ENCODE measurements around the gene VKORC1. TPM values are rescaled to one million over a fixed set of nuclear protein-coding genes. Genes with fewer than 3 reads are reported as not detected.

The VKORC1 gene
- total RNA-seq, 1 experiment from 2014 or later: 86.8 TPM

GRCh38 chr16:31099860-31100638 lies 5.5 kb upstream of the VKORC1 start:
- Mint-ChIP-seq H3K9me3 (ENCODE audit: low read depth, unreplicated experiment) (peaks cover 9% of the 10 kb centered on the region), H3K27ac (ENCODE audit: unreplicated experiment) (no peak overlapping the region), H3K27me3 (ENCODE audit: unreplicated experiment) (no peaks in the 10 kb centered on the region), H3K4me3 (ENCODE audit: low read depth, unreplicated experiment) (no peak overlapping the region), H3K4me1 (ENCODE audit: low read depth, unreplicated experiment) (peaks cover 12% of the 10 kb centered on the region), H3K36me3 (ENCODE audit: insufficient read depth, unreplicated experiment) (peaks cover 10% of the 10 kb centered on the region)
- no TSS peak for BruUV-seq (replicated peaks)
- CTCF ChIA-PET: interaction anchor here (1.4 to 2.1 kb wide), 2 partner anchors 13 to 17 kb away, joined by 3 to 10 read pairs; partner anchors contain the start of gene KAT8
- no peak for DNase-seq
- TF ChIP-seq CTCF (IDR thresholded peaks at IDR 0.05; ENCODE audit: unreplicated experiment): no peak
- intact Hi-C loops (cut with micrococcal nuclease; ENCODE audit: unreplicated experiment): no loop called here

- no peaks in the 10 kb centered on the region for H3K27me3 Mint-ChIP-seq (ENCODE audit: unreplicated experiment)
- CTCF ChIA-PET: interaction anchor here (0.6 to 2.7 kb wide), 4 partner anchors 23 to 109 kb away, joined by 11 to 16 read pairs (median 11); partner anchors contain the start of genes HSD3B7, KAT8 and STX4
- TSS peak; percentile 30 for BruUV-seq (replicated peaks)
Measured at GRCh38 chr16:31094088-31094423, 541 bp downstream of the VKORC1 start.

GRCh38 chr16:31093132-31093703 lies 1.4 kb downstream of the VKORC1 start:
- H3K27ac Mint-ChIP-seq (ENCODE audit: unreplicated experiment): no peak overlapping the region
- H3K9me3 Mint-ChIP-seq (ENCODE audit: low read depth, unreplicated experiment): peaks cover 3% of the 10 kb centered on the region
- DNase-seq: peak; percentile 30
- no peak for TF ChIP-seq CTCF (IDR thresholded peaks at IDR 0.05; ENCODE audit: unreplicated experiment)
- H3K36me3 Mint-ChIP-seq (ENCODE audit: insufficient read depth, unreplicated experiment): peaks cover 46% of the 10 kb centered on the region
- intact Hi-C loops (cut with micrococcal nuclease; ENCODE audit: unreplicated experiment): no loop called here
- BruUV-seq (replicated peaks): no TSS peak
- H3K4me3 Mint-ChIP-seq (ENCODE audit: low read depth, unreplicated experiment): peak overlapping the region; percentile 89
- H3K27me3 Mint-ChIP-seq (ENCODE audit: unreplicated experiment): no peaks in the 10 kb centered on the region
- H3K4me1 Mint-ChIP-seq (ENCODE audit: low read depth, unreplicated experiment): peaks cover 12% of the 10 kb centered on the region
- CTCF ChIA-PET: interaction anchor here (0.6 to 2.7 kb wide), 5 partner anchors 24 to 340 kb away, joined by 3 to 16 read pairs (median 11); partner anchors contain the start of genes HSD3B7, KAT8 and PRSS8

More at GRCh38 chr16:31094088-31094423, 541 bp downstream of the VKORC1 start:
- Mint-ChIP-seq H3K9me3 (ENCODE audit: low read depth, unreplicated experiment) (peaks cover 3% of the 10 kb centered on the region), H3K4me3 (ENCODE audit: low read depth, unreplicated experiment) (peak overlapping the region; percentile 89), H3K27ac (ENCODE audit: unreplicated experiment) (peak overlapping the region; percentile 82), H3K4me1 (ENCODE audit: low read depth, unreplicated experiment) (peaks cover 12% of the 10 kb centered on the region), H3K36me3 (ENCODE audit: insufficient read depth, unreplicated experiment) (peaks cover 43% of the 10 kb centered on the region)
- intact Hi-C loops (cut with micrococcal nuclease; ENCODE audit: unreplicated experiment): loop anchor here (1.0 to 2.0 kb wide), 2 partner anchors 19 to 109 kb away; partner anchors contain the start of genes HSD3B7, ZNF646 and ZNF668
- no peak for TF ChIP-seq CTCF (IDR thresholded peaks at IDR 0.05; ENCODE audit: unreplicated experiment)
- DNase-seq: peak; percentile 27

GRCh38 chr16:31092330-31092729 lies 2.3 kb downstream of the VKORC1 start:
- no peak overlapping the region for H3K27ac Mint-ChIP-seq (ENCODE audit: unreplicated experiment)
- intact Hi-C loops (cut with micrococcal nuclease; ENCODE audit: unreplicated experiment): no loop called here
- TF ChIP-seq CTCF (IDR thresholded peaks at IDR 0.05; ENCODE audit: unreplicated experiment): no peak
- no peaks in the 10 kb centered on the region for H3K27me3 Mint-ChIP-seq (ENCODE audit: unreplicated experiment)
- TSS peak; percentile 40 for BruUV-seq (replicated peaks)
- no peak overlapping the region for H3K4me3 Mint-ChIP-seq (ENCODE audit: low read depth, unreplicated experiment)
- peaks cover 46% of the 10 kb centered on the region for H3K36me3 Mint-ChIP-seq (ENCODE audit: insufficient read depth, unreplicated experiment)
- H3K4me1 Mint-ChIP-seq (ENCODE audit: low read depth, unreplicated experiment): peaks cover 12% of the 10 kb centered on the region
- DNase-seq: no peak
- CTCF ChIA-PET: interaction anchor here (0.6 to 2.7 kb wide), 4 partner anchors 9 to 50 kb away, joined by 3 to 16 read pairs (median 9); partner anchors contain the start of gene PRSS8
- H3K9me3 Mint-ChIP-seq (ENCODE audit: low read depth, unreplicated experiment): peaks cover 3% of the 10 kb centered on the region
